Lower leg skin (tissue), 4 donors: Measurements from ENCODE around the gene TLL2. TPM values are rescaled to one million over a fixed set of nuclear protein-coding genes. Genes with fewer than 3 reads are reported as not detected.

Source experiments
- DNase-seq, 2 donors: peaks; one replicate each; pipeline ENCODE4 v3.0.0-alpha.2; 2019; ENCODE audit warnings: low spot score in 2 of 2
- H3K4me3 ChIP-seq: fragments of 200-600 bp; sonication (generic); 2 replicates; pipeline ENCODE4 v1.5.1; 2017; ENCODE audit warnings: mild to moderate bottlenecking, low read depth; ENCODE audit not compliant: poor library complexity, severe bottlenecking
- CTCF ChIP-seq, 3 donors: fragments of 450-650 bp; IDR thresholded peaks; one replicate each; pipeline ENCODE4 v1.5.1; 2016; ENCODE audit warnings: antibody characterized with exemption in 3 of 3, mild to moderate bottlenecking in 3 of 3, moderate library complexity in 2 of 3
- POLR2A ChIP-seq, 2 donors: fragments of 450-650 bp; IDR thresholded peaks; one replicate each; pipeline ENCODE4 v1.6.1; 2016 to 2017; ENCODE audit warnings: antibody characterized with exemption in 2 of 2, mild to moderate bottlenecking in 1 of 2, moderate library complexity in 1 of 2
- WGBS, 2 donors: methylation state at CpG; one replicate each; pipeline ENCODE4 v1.1.5; 2018; 5-methylcytosine and 5-hydroxymethylcytosine counted together
- intact Hi-C: fragments of 100-400 bp; cut with DNase I; formaldehyde crosslinking; loops from one replicate; pipeline ENCODE4 v1.15.0; 2023; ENCODE audit warnings: low total_unique reads
- total RNA-seq, 4 donors: library from RNA; depleted of rRNA; stranded (reverse); fragments of >200 nt; gene quantifications; one replicate each; pipeline ENCODE4 v1.1.0, GENCODE V29; 2016

The TLL2 gene
- total RNA-seq, 4 donors from 2014 or later = 0.39 to 0.94 TPM; not detected in 2

GRCh38 chr10:96374004-96374403 lies 139.7 kb downstream of the TLL2 start:
- H3K4me3 ChIP-seq = no peak overlapping the region
- 77 to 85% methylated on average over 5 of the region's 5 CpGs for WGBS, 2 donors
- no peak for DNase-seq
- TF ChIP-seq CTCF (IDR thresholded peaks at IDR 0.05) (no peak), POLR2A (IDR thresholded peaks at IDR 0.05) (no peak)
- intact Hi-C loops = no loop called here

GRCh38 chr10:96371356-96371755 lies 142.4 kb downstream of the TLL2 start:
- intact Hi-C loops = no loop called here
- H3K4me3 ChIP-seq = no peak overlapping the region
- peak in 1 of 2 donors; percentile 64 for DNase-seq
- 87 to 90% methylated on average over 10 to 11 of the region's 11 CpGs for WGBS, 2 donors
- TF ChIP-seq POLR2A (IDR thresholded peaks at IDR 0.05) = no peak
- TF ChIP-seq CTCF (IDR thresholded peaks at IDR 0.05) = no peak

GRCh38 chr10:96370584-96371157 lies 143.1 kb downstream of the TLL2 start:
- intact Hi-C loops = no loop called here
- H3K4me3 ChIP-seq = no peak overlapping the region
- WGBS, 2 donors = 31 to 37% methylated on average over 16 of the region's 16 CpGs
- no peak for TF ChIP-seq CTCF (IDR thresholded peaks at IDR 0.05)
- TF ChIP-seq POLR2A (IDR thresholded peaks at IDR 0.05) = no peak
- peak in 1 of 2 donors; percentile 89 for DNase-seq

GRCh38 chr10:96369890-96370583 lies 143.7 kb downstream of the TLL2 start:
- TF ChIP-seq POLR2A (IDR thresholded peaks at IDR 0.05) = no peak
- no peak for TF ChIP-seq CTCF (IDR thresholded peaks at IDR 0.05)
- intact Hi-C loops = no loop called here
- DNase-seq = peak in 1 of 2 donors; percentile 80
- WGBS, 2 donors = 73 to 76% methylated on average over 33 to 37 of the region's 38 CpGs
- H3K4me3 ChIP-seq = no peak overlapping the region

- intact Hi-C loops = no loop called here
These were observed 144.8 kb downstream of the TLL2 start for GRCh38 chr10:96368971-96369370.

More at GRCh38 chr10:96368971-96369370, 144.8 kb downstream of the TLL2 start:
- DNase-seq = peak in 1 of 2 donors; percentile 66
- WGBS, 2 donors = 89 to 95% methylated on average over 5 of the region's 5 CpGs
- no peak overlapping the region for H3K4me3 ChIP-seq
- TF ChIP-seq POLR2A (IDR thresholded peaks at IDR 0.05) (no peak), CTCF (IDR thresholded peaks at IDR 0.05) (no peak)
